ENCODE measurements around the gene PLCXD3.

DNA sequence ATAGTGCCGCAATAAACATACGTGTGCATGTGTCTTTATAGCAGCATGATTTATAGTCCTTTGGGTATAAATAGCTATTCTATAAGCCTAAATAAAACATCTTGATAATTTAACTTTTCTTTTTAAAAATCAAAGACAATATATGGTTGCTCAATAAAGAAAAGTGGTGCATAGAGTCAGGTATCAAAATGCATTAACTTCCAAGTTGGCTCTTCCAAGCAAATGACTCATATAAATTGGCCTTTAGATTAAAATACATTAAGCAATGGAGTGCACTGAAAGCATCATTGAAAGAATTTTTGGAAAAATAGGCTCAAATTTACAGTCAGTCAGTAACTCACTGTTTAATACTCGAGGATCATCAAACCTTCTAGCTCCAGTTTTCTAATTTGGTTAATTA lies 106.6 kb downstream of the PLCXD3 start:
- TF ChIP-seq, protein P1, sequence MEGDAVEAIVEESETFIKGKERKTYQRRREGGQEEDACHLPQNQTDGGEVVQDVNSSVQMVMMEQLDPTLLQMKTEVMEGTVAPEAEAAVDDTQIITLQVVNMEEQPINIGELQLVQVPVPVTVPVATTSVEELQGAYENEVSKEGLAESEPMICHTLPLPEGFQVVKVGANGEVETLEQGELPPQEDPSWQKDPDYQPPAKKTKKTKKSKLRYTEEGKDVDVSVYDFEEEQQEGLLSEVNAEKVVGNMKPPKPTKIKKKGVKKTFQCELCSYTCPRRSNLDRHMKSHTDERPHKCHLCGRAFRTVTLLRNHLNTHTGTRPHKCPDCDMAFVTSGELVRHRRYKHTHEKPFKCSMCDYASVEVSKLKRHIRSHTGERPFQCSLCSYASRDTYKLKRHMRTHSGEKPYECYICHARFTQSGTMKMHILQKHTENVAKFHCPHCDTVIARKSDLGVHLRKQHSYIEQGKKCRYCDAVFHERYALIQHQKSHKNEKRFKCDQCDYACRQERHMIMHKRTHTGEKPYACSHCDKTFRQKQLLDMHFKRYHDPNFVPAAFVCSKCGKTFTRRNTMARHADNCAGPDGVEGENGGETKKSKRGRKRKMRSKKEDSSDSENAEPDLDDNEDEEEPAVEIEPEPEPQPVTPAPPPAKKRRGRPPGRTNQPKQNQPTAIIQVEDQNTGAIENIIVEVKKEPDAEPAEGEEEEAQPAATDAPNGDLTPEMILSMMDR (conservative IDR thresholded peaks at IDR 0.05; ENCODE audit: low read length): no peak
- TF ChIP-seq EZH2phosphoT487 (IDR thresholded peaks at IDR 0.05; ENCODE audit: borderline replicate concordance): no peak
